GM19455 (cell line): ENCODE measurements around the gene CCNB1IP1.
"Not testable (repeated sequence)": the region's sequence is repeated elsewhere in the genome, so short reads cannot be mapped to it uniquely, and the experiment has no call there.

ENCODE experiments used
- ATAC-seq: cut with Tn5 transposase; IDR thresholded peaks from one replicate; pipeline ENCODE4 v1.9.1; 2021; ENCODE audit not compliant: unreplicated experiment

Gene CCNB1IP1

GRCh38 chr14:20332788-20333493 lies at the start of gene CCNB1IP1:
Gene CCNB1IP1, minus strand, starts transcription at chr14:20333279. Its CDS starts 16,756 bp downstream, at chr14:20316523.
- peak; percentile 95 for ATAC-seq

GRCh38 chr14:20382526-20382925 lies 49.4 kb upstream of the CCNB1IP1 start:
- ATAC-seq = no peak

GRCh38 chr14:20381341-20381740 lies 48.3 kb upstream of the CCNB1IP1 start:
- no peak for ATAC-seq

GRCh38 chr14:20380681-20381080 lies 47.6 kb upstream of the CCNB1IP1 start:
- no peak for ATAC-seq

- no peak for ATAC-seq
Observed at GRCh38 chr14:20379743-20380142, 46.7 kb upstream of the CCNB1IP1 start.

GRCh38 chr14:20377171-20377570 lies 44.1 kb upstream of the CCNB1IP1 start:
- no peak for ATAC-seq

- no peak for ATAC-seq
Observed at GRCh38 chr14:20376071-20376588, 43.1 kb upstream of the CCNB1IP1 start.

- no peak for ATAC-seq
Observed at GRCh38 chr14:20375471-20375870, 42.4 kb upstream of the CCNB1IP1 start.

GRCh38 chr14:20372796-20373195 lies 39.7 kb upstream of the CCNB1IP1 start:
- ATAC-seq = no peak

- ATAC-seq = no peak
Observed at GRCh38 chr14:20365928-20366327, 32.8 kb upstream of the CCNB1IP1 start.

- not testable (repeated sequence) for ATAC-seq
Observed at GRCh38 chr14:20358474-20358873, 25.4 kb upstream of the CCNB1IP1 start.

- ATAC-seq = no peak
Observed at GRCh38 chr14:20356422-20356821, 23.3 kb upstream of the CCNB1IP1 start.

- no peak for ATAC-seq
Observed at GRCh38 chr14:20350860-20351259, 17.8 kb upstream of the CCNB1IP1 start.

GRCh38 chr14:20350282-20350681 lies 17.2 kb upstream of the CCNB1IP1 start:
- no peak for ATAC-seq

GRCh38 chr14:20347747-20348146 lies 14.7 kb upstream of the CCNB1IP1 start:
- no peak for ATAC-seq

GRCh38 chr14:20346713-20347112 lies 13.6 kb upstream of the CCNB1IP1 start:
- ATAC-seq = no peak

- no peak for ATAC-seq
Observed at GRCh38 chr14:20345366-20345765, 12.3 kb upstream of the CCNB1IP1 start.

- no peak for ATAC-seq
Observed at GRCh38 chr14:20343862-20344220, 10.8 kb upstream of the CCNB1IP1 start.

GRCh38 chr14:20343092-20343861 lies 10.2 kb upstream of the CCNB1IP1 start, which contains the start of gene PARP2:
Gene PARP2, plus strand, starts transcription at chr14:20343635. Its CDS starts 7 bp downstream, at chr14:20343642.
- ATAC-seq = peak; percentile 91

GRCh38 chr14:20341646-20342045 lies 8.6 kb upstream of the CCNB1IP1 start:
- no peak for ATAC-seq

GRCh38 chr14:20341032-20341431 lies 8.0 kb upstream of the CCNB1IP1 start:
- ATAC-seq = not testable (repeated sequence)

- no peak for ATAC-seq
Observed at GRCh38 chr14:20334017-20334416, 938 bp upstream of the CCNB1IP1 start.
